H1 (cell line): ENCODE results near the gene GBF1. TPM values are rescaled to one million over a fixed set of nuclear protein-coding genes. Genes with fewer than 3 reads are reported as not detected.

Experiments used
- CTCF ChIA-PET: fragments of 300-600 bp; sonication (Branson Sonifier 250); formaldehyde crosslinking; loops from one replicate; lab custom pipeline; 2021; ENCODE audit not compliant: partially characterized antibody; lab: Charles Lee
- POLR2A ChIA-PET: fragments of 300-600 bp; sonication (Branson Sonifier 250); formaldehyde crosslinking; loops from one replicate; lab custom pipeline; 2021; ENCODE audit warnings: inconsistent platforms; ENCODE audit not compliant: partially characterized antibody; lab: Charles Lee
- DNase-seq, 2 experiments: peaks; one replicate each; pipeline versions ENCODE4 v3.0.0 to v3.0.0-alpha.2; 2010 to 2022; ENCODE audit warnings: low spot score in 2 of 2, low read depth in 1 of 2, mixed read lengths in 1 of 2
- FAIRE-seq: peaks from 2 replicates; lab custom pipeline; 2011; peaks lifted over from hg19 to GRCh38; lab: Jason Lieb, UNC
- H2AFZ ChIP-seq: 2 replicates; pipeline ENCODE4 v1.8.1; 2012; ENCODE audit warnings: low read length, inconsistent platforms
- H2AK5ac ChIP-seq: 2 replicates; pipeline ENCODE4 v1.6.1; 2013; ENCODE audit warnings: low read depth, low read length
- H2BK120ac ChIP-seq: replicated peaks from 2 replicates; pipeline ENCODE3; 2013; ENCODE audit warnings: low read depth, low read length, inconsistent platforms
- H2BK12ac ChIP-seq: 2 replicates; pipeline ENCODE4 v1.6.1; 2013; ENCODE audit warnings: low read depth, low read length
- H2BK15ac ChIP-seq: 2 replicates; pipeline ENCODE4 v1.6.1; 2013; ENCODE audit warnings: low read length
- H2BK20ac ChIP-seq: 2 replicates; pipeline ENCODE4 v1.6.1; 2013; ENCODE audit warnings: low read length
- H2BK5ac ChIP-seq: 2 replicates; pipeline ENCODE4 v1.6.1; 2013; ENCODE audit warnings: low read depth, low read length
- H3K14ac ChIP-seq: 2 replicates; pipeline ENCODE4 v1.6.1; 2013; ENCODE audit warnings: inconsistent platforms; ENCODE audit not compliant: insufficient read length
- H3K18ac ChIP-seq: 2 replicates; pipeline ENCODE4 v1.6.1; 2013; ENCODE audit warnings: low read length; ENCODE audit errors: extremely low read depth
- H3K23ac ChIP-seq: 2 replicates; pipeline ENCODE4 v1.6.1; 2013; ENCODE audit warnings: inconsistent platforms; ENCODE audit not compliant: insufficient read length
- H3K23me2 ChIP-seq: 2 replicates; pipeline ENCODE4 v1.6.1; 2013; ENCODE audit warnings: low read depth, low read length
- H3K27ac ChIP-seq: 2 replicates; pipeline ENCODE4 v1.6.1; 2011; ENCODE audit warnings: low read depth, low read length, inconsistent platforms
- H3K27me3 ChIP-seq, 4 experiments: replicated peaks in 1 of 4; 1 replicate in 1 of 4; 2 replicates in 3 of 4; pipeline versions ENCODE4 v1.6.1 to v1.8.1; 2011 to 2013; ENCODE audit warnings: low read length in 3 of 4, mild to moderate bottlenecking in 3 of 4, inconsistent platforms in 2 of 4, mixed read lengths in 2 of 4, moderate library complexity in 1 of 4; ENCODE audit not compliant: control insufficient read depth in 3 of 4, insufficient read depth in 3 of 4; ENCODE audit errors: extremely low read depth in 1 of 4
- H3K36me3 ChIP-seq, 4 experiments: 2 replicates each; pipeline versions ENCODE4 v1.6.1 to v1.8.1; 2011 to 2013; ENCODE audit warnings: mild to moderate bottlenecking in 4 of 4, low read length in 3 of 4, moderate library complexity in 2 of 4, control low read depth in 1 of 4, inconsistent platforms in 1 of 4; ENCODE audit not compliant: insufficient read depth in 4 of 4, control insufficient read depth in 2 of 4
- H3K4ac ChIP-seq: replicated peaks from 2 replicates; pipeline ENCODE3; 2013; ENCODE audit warnings: low read length, low read depth, mixed read lengths, inconsistent platforms; ENCODE audit not compliant: insufficient read length
- H3K4me1 ChIP-seq, 4 experiments: replicated peaks in 1 of 4; 1 replicate in 1 of 4; 2 replicates in 3 of 4; pipeline versions ENCODE4 v1.6.1 to v1.8.1; 2011 to 2013; ENCODE audit warnings: low read length in 3 of 4, inconsistent platforms in 2 of 4, mixed read lengths in 1 of 4; ENCODE audit not compliant: insufficient read depth in 4 of 4, control insufficient read depth in 3 of 4
- H3K4me2 ChIP-seq, 2 experiments: 2 replicates each; pipeline versions ENCODE4 v1.6.1 to v1.8.1; 2011 to 2013; ENCODE audit warnings: low read depth in 2 of 2, low read length in 2 of 2, control low read depth in 1 of 2, inconsistent platforms in 1 of 2, mild to moderate bottlenecking in 1 of 2; ENCODE audit not compliant: insufficient read depth in 1 of 2
- H3K4me3 ChIP-seq, 4 experiments: fragments of 200-600, 300-600 bp in 1 of 4; sonication (generic), shearing (Covaris generic), sonication (Bioruptor Twin) in 1 of 4; 2 replicates each; pipeline versions ENCODE4 v1.5.1 to v1.8.1; 2011 to 2016; ENCODE audit warnings: low read length in 4 of 4, low read depth in 3 of 4, control low read depth in 2 of 4, inconsistent platforms in 2 of 4, mild to moderate bottlenecking in 2 of 4, mixed read lengths in 1 of 4, moderate library complexity in 1 of 4; ENCODE audit not compliant: insufficient read depth in 2 of 4; ENCODE audit errors: extremely low read depth in 1 of 4
- H3K56ac ChIP-seq: replicated peaks from 2 replicates; pipeline ENCODE3; 2013; ENCODE audit warnings: low read depth, mild to moderate bottlenecking, mixed read lengths, low read length, inconsistent platforms; ENCODE audit not compliant: insufficient read length
- H3K79me1 ChIP-seq: 2 replicates; pipeline ENCODE4 v1.6.1; 2013; ENCODE audit warnings: low read depth, low read length, control low read depth
- H3K79me2 ChIP-seq, 2 experiments: 2 replicates each; pipeline versions ENCODE4 v1.6.1 to v1.8.1; 2012 to 2013; ENCODE audit warnings: low read length in 2 of 2, mild to moderate bottlenecking in 2 of 2, inconsistent platforms in 1 of 2; ENCODE audit not compliant: insufficient read depth in 2 of 2, control insufficient read depth in 1 of 2
- H3K9ac ChIP-seq, 4 experiments: replicated peaks in 1 of 4; 1 replicate in 1 of 4; 2 replicates in 3 of 4; pipeline versions ENCODE4 v1.6.1 to v1.8.1; 2011 to 2013; ENCODE audit warnings: low read depth in 3 of 4, low read length in 3 of 4, control low read depth in 2 of 4, mild to moderate bottlenecking in 2 of 4, moderate library complexity in 2 of 4, inconsistent platforms in 1 of 4; ENCODE audit errors: extremely low read depth in 1 of 4
- H3K9me3 ChIP-seq, 2 experiments: 2 replicates each; pipeline versions ENCODE4 v1.6.1 to v1.8.1; 2012 to 2013; ENCODE audit warnings: mild to moderate bottlenecking in 2 of 2, moderate library complexity in 2 of 2, control low read depth in 1 of 2, inconsistent platforms in 1 of 2, low read depth in 1 of 2, low read length in 1 of 2, mixed read lengths in 1 of 2; ENCODE audit not compliant: insufficient read depth in 2 of 2
- H4K20me1 ChIP-seq, 2 experiments: replicated peaks in 1 of 2; 2 replicates each; pipeline versions ENCODE3 to v1.8.1; 2011 to 2013; ENCODE audit warnings: inconsistent platforms in 2 of 2, low read length in 2 of 2, mild to moderate bottlenecking in 1 of 2; ENCODE audit not compliant: insufficient read depth in 2 of 2, control insufficient read depth in 1 of 2
- H4K5ac ChIP-seq: 2 replicates; pipeline ENCODE4 v1.6.1; 2013; ENCODE audit warnings: low read length, low read depth, mixed read lengths, inconsistent platforms; ENCODE audit not compliant: insufficient read length
- H4K8ac ChIP-seq: 2 replicates; pipeline ENCODE4 v1.8.0; 2013; ENCODE audit warnings: mild to moderate bottlenecking, moderate library complexity, low read length, inconsistent platforms; ENCODE audit not compliant: insufficient read depth; ENCODE audit errors: extremely low read depth
- H4K91ac ChIP-seq: replicated peaks from 2 replicates; pipeline ENCODE3; 2013; ENCODE audit warnings: low read length, mixed read lengths, inconsistent platforms; ENCODE audit not compliant: insufficient read length
- CEBPB ChIP-seq: IDR thresholded peaks from 2 replicates; pipeline ENCODE4 v1.6.1; 2012; ENCODE audit warnings: low read depth, low read length
- CHD2 ChIP-seq: IDR thresholded peaks from 2 replicates; pipeline ENCODE4 v1.6.1; 2012; ENCODE audit warnings: low read length, improper control_type of control experiment
- RBBP5 ChIP-seq: IDR thresholded peaks from 2 replicates; pipeline ENCODE4 v1.7.1; 2012; ENCODE audit warnings: low read depth, mild to moderate bottlenecking, inconsistent platforms, low read length, moderate library complexity, borderline replicate concordance
- SIN3A ChIP-seq, 2 experiments: IDR thresholded peaks in 1 of 2; conservative IDR thresholded peaks in 1 of 2; 2 replicates each; pipeline ENCODE4 v1.6.1; 2011 to 2012; ENCODE audit warnings: low read length in 2 of 2, improper control_type of control experiment in 1 of 2, low read depth in 1 of 2, mild to moderate bottlenecking in 1 of 2
- WGBS, 2 experiments: shearing (Covaris generic) in 1 of 2; methylation state at CpG; one replicate each; pipeline versions ENCODE4 v1.1.6 to v1.1.7; 2013 to 2015; ENCODE audit warnings: low lambda C conversion rate in 2 of 2, mixed read lengths in 2 of 2, inconsistent platforms in 1 of 2, low coverage in 1 of 2, missing lambda C conversion rate in 1 of 2; ENCODE audit not compliant: insufficient replicate concordance in 2 of 2, insufficient coverage in 1 of 2, insufficient read length in 1 of 2; ENCODE audit errors: extremely low coverage in 1 of 2, missing lambda C conversion rate in 1 of 2; 5-methylcytosine and 5-hydroxymethylcytosine counted together
- polyA plus RNA-seq, 7 experiments: library from polyadenylated mRNA; depleted of rRNA in 3 of 7; stranded (reverse) in 5 of 7; unstranded in 2 of 7; fragments of >200 nt in 5 of 7; fragments of 200-250 nt in 2 of 7; gene quantifications; 1 replicate in 5 of 7; 2 replicates in 1 of 7; 4 replicates in 1 of 7; pipeline versions ENCODE4 v1.2.1 to v1.2.3, GENCODE V29; 2011 to 2013; ENCODE audit warnings: missing spikeins in 2 of 7, mixed read lengths in 2 of 7
- total RNA-seq: library from RNA; stranded (reverse); fragmentation: NEBNext Ultra II Directional; extraction: Animal tissue kit (Norgen Biotek cat#: 25700); gene quantifications from 2 replicates; pipeline ENCODE4 v1.2.1, GENCODE V29; 2021

The GBF1 gene
- total and polyA plus RNA-seq, 2 of the 8 experiments (the other 6 are each of a cell fraction or from before 2014, with no cell fraction given): 11.0 to 25.5 TPM

- Histone ChIP-seq H3K9me3 (no peaks in the 10 kb centered on the region), H4K5ac (no peak overlapping the region), H3K56ac (no peak overlapping the region), H2AK5ac (no peak overlapping the region), H2AFZ (no peak overlapping the region), H3K4me3 (no peak overlapping the region), H2BK5ac (no peak overlapping the region), H3K79me2 (no peaks in the 10 kb centered on the region), H3K4me2 (0 out of 4 replicates have a peak overlapping the region, but pooled peaks of 1 of the 2 experiments have one; percentile 8), H3K79me1 (no peaks in the 10 kb centered on the region), H3K4ac (no peak overlapping the region), H3K18ac (no peak overlapping the region), H3K14ac (no peak overlapping the region), H4K20me1 (peaks cover 0 to under 1% of the 10 kb centered on the region in 2 experiments), H3K27ac (no peak overlapping the region), H3K23me2 (peaks cover 29% of the 10 kb centered on the region), H3K4me1 (peaks cover 12 to 34% (median 22%) of the 10 kb centered on the region in 4 experiments), H3K9ac (no peak overlapping the region), H2BK20ac (no peak overlapping the region), H2BK120ac (no peak overlapping the region), H2BK15ac (no peak overlapping the region), H3K23ac (no peak overlapping the region), H2BK12ac (no peak overlapping the region), H4K91ac (no peak overlapping the region), H4K8ac (no peak overlapping the region), H3K36me3 (no peaks in the 10 kb centered on the region), H3K27me3 (peaks cover 13 to 42% (median 41%) of the 10 kb centered on the region in 4 experiments)
- POLR2A ChIA-PET: interaction anchor here (1.7 to 4.9 kb wide), 2 partner anchors 9 to 18 kb away, joined by 6 to 51 read pairs; partner anchors contain the start of genes FBXL15 and NFKB2
- DNase-seq: no peak
- CTCF ChIA-PET: interaction anchor here (0.6 to 10.1 kb wide), 10 partner anchors 10 to 189 kb away, joined by 3 to 205 read pairs (median 4); partner anchors contain the start of gene NFKB2
- 39% methylated on average over 3 of the region's 5 CpGs; no CpG with 5 or more reads in 1 of the 2 experiments for WGBS, 2 experiments
- FAIRE-seq: no peak
- TF ChIP-seq RBBP5 (no peak), CEBPB (no peak), CHD2 (no peak), SIN3A (conservative IDR thresholded peaks at IDR 0.05 in 1 of 2, IDR thresholded peaks at IDR 0.05 in 1 of 2; ENCODE audit: low read depth in 1 of 2, low read length in 2 of 2) (peak in 1 of 2 experiments; percentile 76; a peak in 1 of 4 replicates)
Measured at GRCh38 chr10:102413053-102413705, 167.8 kb downstream of the GBF1 start.
